GM11168 (cell line): Measurements from ENCODE around the gene MAD1L1.

Source experiments
- in situ Hi-C: fragments of 300-500 bp; cut with MboI; formaldehyde crosslinking; loops from one replicate; pipeline ENCODE4 v1.12.0; 2022; ENCODE audit warnings: low sequenced_read_pairs; ENCODE audit not compliant: unreplicated experiment

The MAD1L1 gene

DNA sequence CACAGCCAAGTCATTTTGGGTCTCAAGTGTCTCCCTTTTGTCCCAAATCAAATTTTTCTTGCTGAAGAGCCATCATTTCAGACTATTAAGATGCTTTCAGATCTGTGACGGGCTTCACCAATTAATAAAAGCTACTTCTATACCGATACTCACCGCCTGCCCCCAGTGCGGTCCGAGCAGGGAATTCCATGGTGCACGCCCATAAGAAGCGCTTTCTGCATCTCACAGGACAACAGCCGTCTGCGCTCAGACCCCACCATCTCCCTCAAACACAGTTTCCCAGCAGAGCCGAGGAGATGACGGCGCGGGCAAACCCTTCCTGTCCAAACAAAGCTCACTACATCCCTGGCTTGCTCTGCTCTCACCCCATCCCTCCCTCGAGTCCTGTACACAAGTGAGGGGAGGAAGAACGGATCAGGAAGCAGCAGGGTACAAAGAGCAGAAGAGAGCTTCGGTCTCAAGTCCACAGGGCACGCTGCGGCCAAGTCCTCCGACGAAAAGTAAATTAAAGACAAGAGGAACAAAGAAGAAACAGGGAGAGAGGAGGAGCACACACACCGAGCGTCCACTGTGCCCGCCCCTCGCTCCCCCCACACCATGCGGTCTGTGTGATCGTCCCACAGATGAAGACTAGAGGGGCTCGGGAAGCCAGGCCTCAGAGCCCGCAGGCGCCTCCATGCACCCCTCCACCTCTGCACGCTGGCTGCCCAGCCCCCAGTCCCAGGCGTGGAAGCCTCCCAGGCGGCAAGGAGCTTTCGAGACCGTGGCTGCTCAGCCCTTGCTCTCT lies 121.9 kb downstream of the MAD1L1 start:
- in situ Hi-C loops: loop anchor here (25.0 kb wide), 1 partner anchor 226 kb away; no protein-coding TSS in a partner anchor

DNA sequence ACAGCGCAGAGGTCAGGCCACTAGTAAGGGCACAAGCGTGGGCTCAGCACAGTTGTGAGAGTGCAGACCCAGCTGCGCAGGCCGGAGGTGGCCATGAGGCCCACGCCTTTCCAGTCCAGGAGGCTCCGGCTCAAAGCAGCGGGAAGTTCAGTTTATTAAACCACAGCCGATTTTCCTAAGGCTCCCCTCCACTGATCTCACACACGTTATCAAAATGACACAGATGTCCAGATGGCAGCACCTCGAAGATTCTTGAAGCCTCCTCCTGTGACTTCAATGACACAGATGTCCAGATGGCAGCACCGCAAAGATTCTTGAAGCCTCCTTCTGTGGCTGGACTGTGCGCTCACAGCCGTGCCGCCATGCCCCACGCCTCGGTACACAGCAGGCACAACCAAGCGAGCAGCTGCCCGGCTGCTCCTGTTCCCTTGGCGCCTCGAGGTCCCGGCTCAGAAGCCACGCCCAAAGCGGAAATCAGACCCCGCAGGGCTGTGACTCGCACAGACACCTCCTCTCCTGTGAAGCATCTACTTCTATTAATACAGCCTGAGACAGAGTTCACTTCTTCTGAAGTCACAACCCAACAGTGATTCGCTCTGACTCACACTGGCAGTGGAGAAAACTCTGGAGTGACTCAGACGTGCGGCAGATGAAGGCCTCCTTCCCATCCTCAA lies 122.7 kb downstream of the MAD1L1 start:
- in situ Hi-C loops: loop anchor here (25.0 kb wide), 1 partner anchor 227 kb away; no protein-coding TSS in a partner anchor

DNA sequence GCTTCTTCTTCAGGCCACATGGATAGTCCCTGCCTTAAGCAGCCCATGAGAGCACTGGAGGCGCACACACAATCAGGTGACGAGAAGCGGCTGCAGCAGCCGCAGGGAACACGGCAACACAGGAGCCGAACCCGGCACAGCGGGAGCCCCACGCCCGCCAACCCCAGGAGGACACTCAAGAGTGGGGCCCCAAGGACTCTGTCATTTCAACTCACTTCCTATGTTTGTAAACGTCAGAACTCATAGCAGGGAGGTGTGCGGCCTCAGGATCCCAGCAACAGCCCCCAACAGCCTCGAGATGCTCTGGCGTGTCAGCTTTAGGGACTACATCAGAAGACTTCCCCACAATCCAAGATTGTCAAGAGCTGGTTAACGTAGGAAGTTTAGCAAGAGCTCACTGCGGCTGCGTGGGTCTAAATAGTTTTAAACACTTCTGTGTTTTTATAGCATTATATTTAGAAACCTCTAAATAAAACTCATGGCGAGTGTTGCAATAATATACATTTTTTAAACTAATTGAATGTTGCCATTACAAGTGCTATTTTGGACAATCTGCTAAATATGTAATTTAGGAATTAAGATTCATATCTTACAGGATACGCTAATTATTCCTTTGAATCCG lies 123.4 kb downstream of the MAD1L1 start:
- in situ Hi-C loops: loop anchor here (25.0 kb wide), 1 partner anchor 228 kb away; no protein-coding TSS in a partner anchor

DNA sequence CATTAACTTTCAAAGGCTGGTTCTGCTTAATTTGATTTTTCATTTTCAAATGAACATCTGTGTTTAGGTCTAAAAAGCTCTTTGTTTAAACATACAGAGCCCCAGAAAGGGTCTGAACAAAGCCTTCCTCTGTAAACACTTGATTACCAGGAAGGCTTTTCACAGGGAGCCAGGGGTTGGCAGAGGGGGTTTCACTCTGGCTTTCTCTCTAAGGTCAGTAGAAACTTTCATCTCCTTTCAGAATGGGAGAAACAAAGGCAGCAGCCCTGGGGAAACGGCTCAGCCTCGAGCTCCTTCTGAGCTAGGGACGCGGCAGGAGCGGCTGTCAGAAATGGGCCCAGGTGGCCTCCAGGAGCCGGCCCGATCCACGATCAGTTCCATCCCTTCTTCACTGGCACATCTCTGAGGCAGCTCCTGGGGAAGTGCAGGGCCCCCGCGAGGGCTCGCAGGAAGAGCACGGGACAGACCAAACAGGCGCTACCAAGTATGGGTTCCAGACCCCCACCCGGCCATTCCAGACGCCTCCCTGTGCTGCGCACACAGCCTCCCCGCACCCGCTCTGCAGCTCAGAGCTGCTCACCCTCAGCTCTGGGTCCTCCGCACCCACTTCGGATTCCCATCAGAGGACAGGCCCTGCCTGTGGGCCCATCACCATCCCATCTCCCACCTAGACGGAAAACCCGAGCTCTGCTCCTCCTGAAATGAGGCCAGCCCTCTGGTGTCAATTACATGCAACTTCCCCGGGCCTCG lies 124.1 kb downstream of the MAD1L1 start:
- in situ Hi-C loops: loop anchor here (25.0 kb wide), 1 partner anchor 229 kb away; no protein-coding TSS in a partner anchor

DNA sequence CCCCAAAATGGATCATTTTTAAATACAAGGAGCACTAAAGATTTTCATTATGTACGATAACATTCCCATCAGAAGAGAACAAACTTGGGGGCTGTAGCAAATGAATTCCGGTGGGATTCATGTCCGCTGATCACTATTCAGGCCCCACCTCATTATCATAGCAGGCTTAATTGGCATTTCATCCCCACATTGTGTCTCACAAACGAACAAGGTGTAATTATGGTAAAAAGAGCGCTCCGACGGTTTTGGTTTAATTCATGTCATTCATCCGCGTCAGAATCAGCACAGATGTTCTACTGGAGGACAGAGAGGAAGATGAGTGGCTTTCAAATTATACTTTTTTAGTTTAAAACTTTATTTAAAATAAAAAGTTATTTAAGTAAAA lies 124.7 kb downstream of the MAD1L1 start:
- in situ Hi-C loops: loop anchor here (25.0 kb wide), 1 partner anchor 229 kb away; no protein-coding TSS in a partner anchor

DNA sequence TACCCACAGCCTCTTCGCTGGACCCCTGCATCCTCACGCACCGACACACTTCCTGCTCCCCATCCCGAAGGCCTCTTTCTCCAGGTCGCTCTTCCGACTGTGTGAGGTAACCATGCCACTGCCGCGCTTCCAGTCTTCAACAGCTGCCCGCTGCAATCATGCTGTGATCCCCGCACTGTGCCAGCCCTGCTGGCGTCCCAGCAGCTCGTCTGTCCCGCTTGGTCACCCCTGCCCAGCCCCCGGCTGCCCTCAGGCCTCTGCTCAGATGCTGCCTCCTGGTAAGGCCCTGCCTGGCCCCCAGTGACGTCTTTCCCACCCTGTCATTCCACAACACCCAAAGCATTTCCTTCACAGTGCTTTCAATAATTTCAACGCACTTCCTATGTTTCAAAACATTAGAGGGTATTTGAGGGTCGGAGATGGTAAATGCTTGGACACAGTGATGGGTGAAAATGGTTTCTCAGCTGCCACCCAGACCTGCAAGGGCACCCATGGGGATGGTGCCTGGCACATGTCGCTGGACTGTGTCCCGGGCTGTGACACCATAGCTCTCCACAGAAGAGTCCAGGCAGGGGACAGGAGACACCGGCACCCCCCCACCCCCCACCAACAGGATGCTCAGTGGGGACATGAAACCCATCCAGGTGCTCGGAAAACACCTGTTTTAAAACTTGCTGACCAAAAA lies 125.2 kb downstream of the MAD1L1 start:
- in situ Hi-C loops: loop anchor here (25.0 kb wide), 1 partner anchor 230 kb away; no protein-coding TSS in a partner anchor

DNA sequence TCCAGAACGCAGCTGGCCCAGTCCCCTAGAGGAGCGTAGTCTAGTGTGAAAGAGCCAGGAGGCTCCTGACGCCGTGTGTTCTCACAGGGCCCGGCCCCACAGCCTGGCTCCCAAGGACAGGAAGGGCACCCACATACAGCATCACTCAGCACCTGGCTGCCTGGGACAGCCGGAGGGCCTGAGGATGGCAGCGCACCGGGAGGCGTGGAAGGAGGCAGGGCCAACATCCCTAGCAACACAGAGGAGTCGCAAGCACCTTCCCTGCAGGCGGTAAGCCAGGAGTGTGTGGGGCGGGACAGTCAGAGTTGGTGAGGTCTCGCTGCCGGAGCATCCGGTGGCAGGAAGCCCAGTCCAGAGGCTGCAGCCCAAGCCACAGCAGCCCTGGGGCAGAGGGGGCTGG lies 125.8 kb downstream of the MAD1L1 start:
- in situ Hi-C loops: loop anchor here (25.0 kb wide), 1 partner anchor 230 kb away; no protein-coding TSS in a partner anchor

DNA sequence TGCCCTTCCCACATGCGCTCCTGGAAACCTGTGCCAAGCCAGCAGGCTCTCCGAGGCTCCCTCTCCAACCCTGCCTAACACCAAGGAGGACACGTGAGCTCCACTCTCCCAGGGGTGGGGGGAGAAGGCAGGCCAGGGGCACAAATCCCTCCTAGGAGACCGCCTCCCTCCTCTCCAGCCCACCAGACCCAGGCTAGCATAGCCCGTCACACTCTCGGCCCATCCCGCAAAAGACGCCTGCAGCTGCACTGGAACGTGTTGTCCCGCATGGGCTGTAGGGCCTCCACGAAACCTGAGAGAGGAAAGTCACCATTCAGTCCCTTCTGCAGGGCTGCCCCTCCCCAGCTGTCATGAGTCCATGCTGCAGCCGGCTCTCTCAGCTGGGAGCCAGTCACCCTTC lies 126.3 kb downstream of the MAD1L1 start:
- in situ Hi-C loops: loop anchor here (25.0 kb wide), 1 partner anchor 231 kb away; no protein-coding TSS in a partner anchor

DNA sequence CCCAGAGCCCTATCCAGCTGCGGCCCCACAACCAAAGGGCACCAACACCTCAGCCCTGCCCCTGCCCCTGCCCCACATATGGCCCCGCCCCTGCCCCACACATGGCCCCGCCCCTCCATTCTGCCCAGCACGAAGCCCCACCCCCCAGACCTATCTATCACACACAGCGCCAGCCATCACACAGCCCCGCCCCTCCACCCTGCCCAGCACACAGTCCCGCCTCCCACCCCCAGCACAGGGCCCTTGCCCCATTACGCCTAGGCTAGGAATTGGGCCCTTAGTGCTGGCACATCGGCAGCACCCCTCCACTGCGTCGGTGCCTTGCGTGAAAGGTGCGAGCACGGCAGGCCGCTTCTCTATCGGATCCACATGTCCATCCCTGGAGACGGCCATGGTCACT lies 126.8 kb downstream of the MAD1L1 start:
- in situ Hi-C loops: loop anchor here (25.0 kb wide), 1 partner anchor 231 kb away; no protein-coding TSS in a partner anchor

DNA sequence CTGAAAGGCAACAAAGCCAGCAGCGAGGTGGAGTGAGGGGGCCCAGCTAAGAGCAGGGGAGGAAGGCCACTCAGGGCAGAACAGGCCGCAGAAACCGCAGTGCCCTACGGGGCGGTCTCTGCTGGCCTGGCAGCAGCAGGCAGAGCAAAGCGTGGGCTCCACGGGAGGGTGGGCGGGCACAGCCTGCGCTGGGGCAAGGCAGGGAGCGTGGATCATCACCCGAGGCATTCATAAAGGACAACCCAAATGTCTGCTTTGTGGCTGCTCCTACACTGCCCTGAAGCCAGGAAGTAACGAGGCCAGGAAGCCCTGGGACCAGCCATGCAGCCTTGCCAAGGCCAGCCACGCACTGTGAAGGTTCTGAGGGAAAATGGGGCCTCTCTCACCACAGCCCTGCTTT lies 127.5 kb downstream of the MAD1L1 start:
- in situ Hi-C loops: loop anchor here (25.0 kb wide), 1 partner anchor 232 kb away; no protein-coding TSS in a partner anchor

DNA sequence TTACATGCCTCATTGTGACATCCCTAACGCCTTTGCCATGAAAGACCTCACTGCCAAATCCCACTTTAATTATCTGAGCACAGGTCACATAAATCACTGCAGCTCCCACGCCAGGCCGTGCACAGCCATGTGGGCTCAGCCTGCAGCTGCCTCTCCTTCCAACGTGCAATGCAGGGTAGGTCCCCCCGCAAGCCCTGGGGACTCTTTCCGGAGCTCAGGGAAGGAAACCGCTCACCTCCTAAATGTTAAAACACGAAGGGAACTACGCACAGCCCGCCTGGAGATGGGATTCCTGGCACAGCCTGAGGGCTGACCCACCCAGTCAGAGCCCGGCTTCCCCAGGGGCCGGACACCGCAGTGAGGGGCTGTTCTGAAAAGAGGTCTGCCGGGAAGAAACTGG lies 128.0 kb downstream of the MAD1L1 start:
- in situ Hi-C loops: loop anchor here (25.0 kb wide), 1 partner anchor 233 kb away; no protein-coding TSS in a partner anchor

DNA sequence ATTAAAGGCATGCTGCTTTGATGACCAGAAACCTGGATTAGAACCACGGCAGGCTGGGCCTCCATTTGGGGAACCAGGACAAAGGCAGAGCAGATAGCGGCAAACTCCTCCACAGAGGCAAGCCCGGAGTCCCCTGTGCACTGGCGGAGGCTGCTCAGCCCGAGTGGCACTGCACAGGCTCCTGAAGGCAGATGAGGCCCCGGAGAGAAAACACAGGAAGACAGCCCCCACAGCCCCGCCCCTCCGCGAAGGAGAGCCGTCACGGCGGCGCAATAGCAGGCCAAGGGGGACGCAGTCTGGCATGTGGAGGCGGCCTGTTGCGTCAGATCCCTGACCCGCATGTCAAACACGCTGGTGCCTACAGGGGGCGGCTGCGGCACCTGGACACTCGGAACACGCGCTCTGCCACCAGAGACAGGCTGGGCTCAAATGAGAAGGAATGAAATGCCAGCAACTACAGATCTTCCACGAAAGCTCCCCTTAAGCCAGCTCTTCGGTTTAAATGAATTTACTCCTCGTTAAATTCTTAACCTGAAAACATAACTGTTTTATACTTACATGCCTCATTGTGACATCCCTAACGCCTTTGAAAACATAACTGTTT lies 128.5 kb downstream of the MAD1L1 start:
- in situ Hi-C loops: loop anchor here (25.0 kb wide), 1 partner anchor 233 kb away; no protein-coding TSS in a partner anchor

DNA sequence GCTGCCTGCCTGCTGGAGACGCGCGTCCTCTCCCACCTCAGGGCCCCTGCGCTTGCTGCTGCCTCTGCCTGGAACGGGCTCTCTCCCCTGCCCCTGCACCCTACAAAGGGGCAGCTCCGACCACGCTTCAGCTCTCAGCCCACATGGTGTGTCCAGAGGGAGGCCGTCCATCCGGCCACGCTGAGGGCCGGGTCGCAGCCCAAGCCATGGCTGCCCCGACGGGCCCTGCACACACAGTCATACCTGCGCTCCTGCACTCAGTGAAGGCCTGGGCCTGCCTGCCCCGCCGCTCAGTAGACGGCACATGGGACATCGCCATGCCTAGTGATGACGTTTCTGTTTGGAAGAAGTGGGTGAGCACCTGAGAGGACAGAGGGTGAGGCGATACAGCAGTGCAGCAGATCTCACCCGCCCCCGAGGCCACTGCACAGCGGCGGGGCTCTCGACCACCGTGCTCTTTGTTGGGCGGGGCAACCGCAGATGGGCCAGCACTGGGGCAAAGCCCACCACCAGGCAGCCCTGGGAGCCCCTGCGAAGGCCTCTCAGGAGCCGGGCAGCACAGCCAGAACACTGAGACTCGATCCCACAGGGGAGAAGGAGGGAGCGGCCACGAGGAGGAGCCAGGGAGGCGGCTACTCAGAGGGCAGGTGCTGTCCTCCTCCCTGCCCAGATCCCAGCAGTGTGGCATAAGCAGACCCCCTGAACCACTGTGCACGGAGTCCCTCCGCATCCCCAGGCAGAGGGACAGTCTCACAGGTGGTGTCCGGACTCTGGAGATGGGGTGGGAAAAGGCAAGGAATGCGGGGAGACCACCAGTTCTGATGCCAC lies 129.5 kb downstream of the MAD1L1 start:
- in situ Hi-C loops: loop anchor here (25.0 kb wide), 1 partner anchor 234 kb away; no protein-coding TSS in a partner anchor

DNA sequence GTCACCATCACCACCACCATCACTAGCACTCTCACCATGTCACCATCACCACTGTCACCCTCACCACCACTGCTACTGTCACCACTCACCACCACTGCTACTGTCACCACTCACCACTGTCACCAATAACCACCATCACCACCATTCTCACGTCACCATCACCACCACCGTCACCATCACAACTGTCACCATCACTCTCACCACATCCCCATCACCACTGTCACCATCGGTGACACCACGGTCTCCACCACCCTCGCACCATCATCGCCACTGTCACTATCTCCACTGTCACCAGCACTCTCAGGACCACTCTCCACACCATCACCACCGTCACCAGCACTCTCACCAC lies 130.4 kb downstream of the MAD1L1 start:
- in situ Hi-C loops: loop anchor here (25.0 kb wide), 1 partner anchor 235 kb away; no protein-coding TSS in a partner anchor

DNA sequence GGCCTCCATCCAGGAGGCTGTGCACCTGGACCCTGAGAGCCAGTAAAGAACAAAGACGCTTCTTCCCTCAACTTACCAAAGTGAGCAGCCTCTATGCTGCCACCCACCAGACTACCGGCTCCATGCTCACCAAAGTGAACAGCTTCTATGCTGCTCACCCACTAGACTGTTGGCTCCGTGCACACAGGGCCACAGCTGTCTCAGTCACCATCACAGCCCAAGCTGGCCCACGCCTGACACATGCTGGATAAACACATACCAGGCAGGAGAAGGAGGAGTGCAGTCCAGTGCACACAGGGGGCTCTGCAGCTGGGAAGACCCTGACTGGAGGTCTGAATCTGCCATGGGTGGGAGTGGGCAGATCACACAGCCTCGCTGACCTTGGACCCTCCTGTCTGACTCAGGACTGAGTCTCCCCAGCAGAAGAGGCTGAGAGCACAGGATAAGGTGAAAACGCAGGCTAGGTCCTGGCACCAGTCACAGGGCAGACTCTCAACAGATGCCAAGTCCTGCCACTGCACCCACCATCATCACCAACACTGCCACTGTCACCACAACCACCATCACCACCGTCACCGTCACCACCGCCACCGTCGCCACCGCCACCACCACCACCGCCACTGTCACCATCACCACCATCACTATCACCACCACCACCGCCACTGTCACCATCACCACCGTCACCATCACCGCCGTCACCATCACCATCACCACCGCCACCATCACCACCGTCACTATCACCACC lies 130.9 kb downstream of the MAD1L1 start:
- in situ Hi-C loops: loop anchor here (25.0 kb wide), 1 partner anchor 235 kb away; no protein-coding TSS in a partner anchor

DNA sequence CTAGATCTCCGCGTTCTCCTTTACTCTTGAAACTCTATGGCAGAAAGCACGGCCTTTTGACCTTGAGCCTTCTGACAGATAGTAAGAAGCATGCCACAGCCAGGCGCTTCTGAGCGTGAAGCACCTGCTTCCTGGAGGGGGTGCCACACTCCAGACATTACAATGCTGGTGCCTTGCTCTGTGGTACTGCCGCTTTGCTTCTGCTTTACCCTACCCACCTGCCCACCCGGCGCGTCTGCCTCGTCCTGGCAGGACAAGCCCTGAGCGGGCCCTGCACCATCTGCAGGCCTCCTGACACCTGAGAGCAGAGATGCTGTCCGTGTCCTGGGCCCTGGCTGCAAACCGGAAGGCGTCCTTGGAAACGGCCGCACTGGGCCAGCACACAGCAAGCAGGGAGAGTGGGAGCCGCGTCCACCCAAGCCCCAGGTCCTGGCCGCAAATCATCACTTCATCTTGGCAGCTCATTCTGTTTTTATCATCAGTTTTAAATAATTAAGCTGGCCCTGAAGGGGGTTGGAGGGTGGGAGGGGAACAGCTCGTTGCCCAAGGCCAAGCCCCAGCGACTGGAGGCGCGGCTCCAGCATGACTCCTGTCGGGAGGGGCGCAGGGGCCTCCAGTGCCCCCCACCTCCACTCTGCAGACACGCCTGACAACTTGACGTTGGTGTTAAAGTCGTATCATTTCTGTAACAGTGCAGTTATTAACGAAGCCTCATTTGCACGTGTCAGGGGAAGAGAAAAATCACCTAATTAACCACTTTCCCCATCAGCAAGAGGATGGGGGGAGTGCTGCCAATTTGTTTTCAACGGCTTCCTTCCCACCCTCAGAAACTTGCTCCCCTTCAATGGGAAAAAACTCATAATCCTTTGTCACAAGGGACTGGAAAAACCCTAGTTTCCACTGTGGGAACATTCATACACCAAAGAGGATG lies 132.2 kb downstream of the MAD1L1 start:
- in situ Hi-C loops: loop anchor here (25.0 kb wide), 1 partner anchor 237 kb away; no protein-coding TSS in a partner anchor
